HepG2 (cell line): ENCODE data around the gene FITM2. TPM values are rescaled to one million over a fixed set of nuclear protein-coding genes. Genes with fewer than 3 reads are reported as not detected.
A peak's percentile ranks its signal among the peaks of the same experiment; 100 is the strongest.

Experiments
- ATF1 ChIP-seq: IDR thresholded peaks from 2 replicates; pipeline ENCODE4 v1.6.1; 2016; ENCODE audit warnings: mild to moderate bottlenecking, control low read depth
- CREBL2 ChIP-seq: sonication (generic); formaldehyde crosslinking; IDR thresholded peaks from 2 replicates; pipeline ENCODE4 v1.8.1; 2023; ENCODE audit warnings: missing genetic modification reagents, mild to moderate bottlenecking, borderline replicate concordance
- HDAC6 ChIP-seq: fragments of 200-600 bp; sonication (generic); IDR thresholded peaks from 2 replicates; pipeline ENCODE4 v1.7.0; 2017; ENCODE audit warnings: mild to moderate bottlenecking, antibody characterized with exemption, low read length, low read depth
- MTA1 ChIP-seq: sonication (generic); formaldehyde crosslinking; IDR thresholded peaks from 2 replicates; pipeline ENCODE4 v1.4.0; 2020; ENCODE audit warnings: missing genetic modification reagents, mild to moderate bottlenecking, borderline replicate concordance
- SNRNP70 ChIP-seq: fragments of 200-400 bp; formaldehyde crosslinking; IDR thresholded peaks from 2 replicates; pipeline ENCODE4 v1.6.1; 2017; ENCODE audit warnings: mild to moderate bottlenecking, low read depth, low read length, moderate library complexity
- TBX2 ChIP-seq: sonication (generic); formaldehyde crosslinking; IDR thresholded peaks from 2 replicates; pipeline ENCODE4 v1.5.0; 2020; ENCODE audit warnings: missing genetic modification reagents, mild to moderate bottlenecking, borderline replicate concordance
- TP53 ChIP-seq: sonication (generic); formaldehyde crosslinking; conservative IDR thresholded peaks from 2 replicates; pipeline ENCODE4 v1.4.0; 2020; ENCODE audit warnings: missing genetic modification reagents
- ZBTB38 ChIP-seq: sonication (generic); formaldehyde crosslinking; IDR thresholded peaks from 2 replicates; pipeline ENCODE4 v1.5.1; 2020; ENCODE audit warnings: mild to moderate bottlenecking, missing genetic modification reagents
- ZBTB43 ChIP-seq: sonication (generic); formaldehyde crosslinking; conservative IDR thresholded peaks from 2 replicates; pipeline ENCODE4 v1.4.0; 2020; ENCODE audit warnings: missing genetic modification reagents
- ZKSCAN8 ChIP-seq: IDR thresholded peaks from 2 replicates; pipeline ENCODE4 v1.6.1; 2016; ENCODE audit warnings: borderline replicate concordance, missing genetic modification reagents, missing compliant biosample characterization
- ZMYM3 ChIP-seq: sonication (generic); formaldehyde crosslinking; IDR thresholded peaks from 2 replicates; pipeline ENCODE4 v1.5.1; 2020; ENCODE audit warnings: mild to moderate bottlenecking, missing genetic modification reagents
- ZNF264 ChIP-seq: sonication (generic); formaldehyde crosslinking; IDR thresholded peaks from 2 replicates; pipeline ENCODE4 v1.4.0; 2020; ENCODE audit warnings: missing genetic modification reagents
- ZNF446 ChIP-seq: sonication (generic); formaldehyde crosslinking; IDR thresholded peaks from 2 replicates; pipeline ENCODE4 v1.5.0; 2020; ENCODE audit warnings: mild to moderate bottlenecking, missing genetic modification reagents
- ZNF512 ChIP-seq: sonication (generic); formaldehyde crosslinking; IDR thresholded peaks from 2 replicates; pipeline ENCODE4 v1.4.0; 2020; ENCODE audit warnings: mild to moderate bottlenecking, missing genetic modification reagents
- ZNF563 ChIP-seq: sonication (generic); formaldehyde crosslinking; IDR thresholded peaks from 2 replicates; pipeline ENCODE4 v1.8.0; 2022; ENCODE audit warnings: mild to moderate bottlenecking, moderate library complexity, missing genetic modification reagents
- ZNF746 ChIP-seq: sonication (generic); formaldehyde crosslinking; IDR thresholded peaks from 2 replicates; pipeline ENCODE4 v1.8.0; 2022; ENCODE audit warnings: mild to moderate bottlenecking, missing genetic modification reagents
- ZNF83 ChIP-seq: sonication (generic); formaldehyde crosslinking; IDR thresholded peaks from 2 replicates; pipeline ENCODE4 v1.4.0; 2020; ENCODE audit warnings: missing genetic modification reagents, mild to moderate bottlenecking, borderline replicate concordance
- ZNF878 ChIP-seq: sonication (generic); formaldehyde crosslinking; IDR thresholded peaks from 2 replicates; pipeline ENCODE4 v1.8.1; 2023; ENCODE audit warnings: mild to moderate bottlenecking, missing genetic modification reagents, moderate library complexity
- polyA plus RNA-seq, 8 experiments: library from polyadenylated mRNA; depleted of rRNA in 3 of 8; stranded (reverse) in 7 of 8; unstranded in 1 of 8; fragments of >200 nt; fragmentation: Illumina TruSeq in 4 of 8; extraction: Trizol in 4 of 8; gene quantifications; 2 replicates each; pipeline versions ENCODE4 v1.2.1 to v1.2.3, GENCODE V29; 2011 to 2016; ENCODE audit warnings: low read depth in 4 of 8, missing spikeins in 1 of 8, mixed read lengths in 1 of 8; ENCODE audit not compliant: insufficient read depth in 1 of 8
- total RNA-seq, 5 experiments: library from RNA; depleted of rRNA; stranded (reverse); fragments of >200 nt; fragmentation: Illumina TruSeq; extraction: Trizol; gene quantifications; 2 replicates each; pipeline ENCODE4 v1.2.3, GENCODE V29; 2016; ENCODE audit warnings: low read depth in 1 of 5
- TF ChIP-seq, protein P1 (sequence below): sonication (generic); formaldehyde crosslinking; IDR thresholded peaks from 2 replicates; pipeline ENCODE4 v1.5.1; 2020; ENCODE audit warnings: missing genetic modification reagents, mild to moderate bottlenecking, borderline replicate concordance
- TF ChIP-seq, protein P2 (sequence below): conservative IDR thresholded peaks from 2 replicates; pipeline ENCODE4 v1.6.1; 2018; ENCODE audit warnings: missing genetic modification reagents
- TF ChIP-seq, protein P3 (sequence below): sonication (generic); formaldehyde crosslinking; IDR thresholded peaks from 2 replicates; pipeline ENCODE4 v1.8.1; 2023; ENCODE audit warnings: mild to moderate bottlenecking, moderate library complexity, missing genetic modification reagents
- TF ChIP-seq, protein P4 (sequence below): sonication (generic); formaldehyde crosslinking; IDR thresholded peaks from 2 replicates; pipeline ENCODE4 v1.8.1; 2023; ENCODE audit warnings: mild to moderate bottlenecking, inconsistent platforms, moderate library complexity, missing genetic modification reagents, borderline replicate concordance

Gene FITM2
- total and polyA plus RNA-seq, 2 of the 13 experiments (the other 11 are each of a cell fraction or from before 2014, with no cell fraction given): 9.6 to 24.5 TPM

GRCh38 chr20:44354979-44355497 lies 44.0 kb upstream of the FITM2 start (continued):
- TF ChIP-seq, protein P1, sequence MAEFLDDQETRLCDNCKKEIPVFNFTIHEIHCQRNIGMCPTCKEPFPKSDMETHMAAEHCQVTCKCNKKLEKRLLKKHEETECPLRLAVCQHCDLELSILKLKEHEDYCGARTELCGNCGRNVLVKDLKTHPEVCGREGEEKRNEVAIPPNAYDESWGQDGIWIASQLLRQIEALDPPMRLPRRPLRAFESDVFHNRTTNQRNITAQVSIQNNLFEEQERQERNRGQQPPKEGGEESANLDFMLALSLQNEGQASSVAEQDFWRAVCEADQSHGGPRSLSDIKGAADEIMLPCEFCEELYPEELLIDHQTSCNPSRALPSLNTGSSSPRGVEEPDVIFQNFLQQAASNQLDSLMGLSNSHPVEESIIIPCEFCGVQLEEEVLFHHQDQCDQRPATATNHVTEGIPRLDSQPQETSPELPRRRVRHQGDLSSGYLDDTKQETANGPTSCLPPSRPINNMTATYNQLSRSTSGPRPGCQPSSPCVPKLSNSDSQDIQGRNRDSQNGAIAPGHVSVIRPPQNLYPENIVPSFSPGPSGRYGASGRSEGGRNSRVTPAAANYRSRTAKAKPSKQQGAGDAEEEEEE (CRISPR knock-in tag): no peak
- 0 out of 2 replicates have a peak, but pooled peaks have one; percentile 11 for TF ChIP-seq ZNF563 (CRISPR knock-in tag)
- 0 out of 2 replicates have a peak, but pooled peaks have one; percentile 34 for TF ChIP-seq ZNF446 (CRISPR knock-in tag)
- TF ChIP-seq ZKSCAN8: peak; percentile 98
- no peak for TF ChIP-seq ZNF264 (CRISPR knock-in tag)
- TF ChIP-seq SNRNP70: no peak
- no peak for TF ChIP-seq MTA1 (CRISPR knock-in tag)
- no peak for TF ChIP-seq ZNF83 (CRISPR knock-in tag)
- TF ChIP-seq HDAC6: no peak
- no peak for TF ChIP-seq ZNF512
- no peak for TF ChIP-seq ZNF746 (CRISPR knock-in tag)
- no peak for TF ChIP-seq ATF1
- TF ChIP-seq, protein P2, sequence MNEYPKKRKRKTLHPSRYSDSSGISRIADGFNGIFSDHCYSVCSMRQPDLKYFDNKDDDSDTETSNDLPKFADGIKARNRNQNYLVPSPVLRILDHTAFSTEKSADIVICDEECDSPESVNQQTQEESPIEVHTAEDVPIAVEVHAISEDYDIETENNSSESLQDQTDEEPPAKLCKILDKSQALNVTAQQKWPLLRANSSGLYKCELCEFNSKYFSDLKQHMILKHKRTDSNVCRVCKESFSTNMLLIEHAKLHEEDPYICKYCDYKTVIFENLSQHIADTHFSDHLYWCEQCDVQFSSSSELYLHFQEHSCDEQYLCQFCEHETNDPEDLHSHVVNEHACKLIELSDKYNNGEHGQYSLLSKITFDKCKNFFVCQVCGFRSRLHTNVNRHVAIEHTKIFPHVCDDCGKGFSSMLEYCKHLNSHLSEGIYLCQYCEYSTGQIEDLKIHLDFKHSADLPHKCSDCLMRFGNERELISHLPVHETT (CRISPR knock-in tag): no peak
- TF ChIP-seq ZMYM3 (CRISPR knock-in tag): peak; percentile 95
- TF ChIP-seq, protein P3, sequence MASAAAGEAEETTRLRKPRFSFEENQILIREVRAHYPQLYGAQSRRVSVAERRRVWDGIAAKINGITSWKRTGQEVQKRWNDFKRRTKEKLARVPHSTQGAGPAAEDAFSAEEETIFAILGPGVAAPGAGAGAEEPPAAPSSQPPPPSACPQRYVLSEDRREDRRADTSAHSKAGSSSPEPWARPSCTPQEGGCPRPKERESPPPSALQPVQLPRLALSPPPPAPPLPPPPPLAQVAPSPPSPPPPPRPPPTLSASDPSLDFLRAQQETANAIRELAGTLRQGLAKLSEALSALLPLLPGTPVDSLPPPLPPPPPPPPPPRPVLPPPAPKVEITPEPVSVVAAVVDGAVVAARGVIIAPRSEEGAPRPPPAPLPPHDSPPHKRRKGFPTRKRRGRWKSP (CRISPR knock-in tag): peak; percentile 68; the same call in 1 of the 2 replicates
- TF ChIP-seq CREBL2 (CRISPR knock-in tag): no peak
- no peak for TF ChIP-seq ZBTB43 (CRISPR knock-in tag)
- TF ChIP-seq ZBTB38 (CRISPR knock-in tag): no peak
- TF ChIP-seq, protein P4, sequence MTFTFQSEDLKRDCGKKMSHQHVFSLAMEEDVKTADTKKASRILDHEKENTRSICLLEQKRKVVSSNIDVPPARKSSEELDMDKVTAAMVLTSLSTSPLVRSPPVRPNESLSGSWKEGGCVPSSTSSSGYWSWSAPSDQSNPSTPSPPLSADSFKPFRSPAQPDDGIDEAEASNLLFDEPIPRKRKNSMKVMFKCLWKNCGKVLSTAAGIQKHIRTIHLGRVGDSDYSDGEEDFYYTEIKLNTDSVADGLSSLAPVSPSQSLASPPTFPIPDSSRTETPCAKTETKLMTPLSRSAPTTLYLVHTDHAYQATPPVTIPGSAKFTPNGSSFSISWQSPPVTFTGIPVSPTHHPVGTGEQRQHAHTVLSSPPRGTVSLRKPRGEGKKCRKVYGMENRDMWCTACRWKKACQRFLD (CRISPR knock-in tag): no peak
- no peak for TF ChIP-seq TP53
- peak; percentile 87 for TF ChIP-seq ZNF878 (CRISPR knock-in tag)
- no peak for TF ChIP-seq TBX2 (CRISPR knock-in tag)
